HG03442 (cell line): ENCODE results near the gene INO80C.

ENCODE experiments used
- ATAC-seq: cut with Tn5 transposase; IDR thresholded peaks from one replicate; pipeline ENCODE4 v1.9.1; 2021; ENCODE audit warnings: mild to moderate bottlenecking, moderate library complexity; ENCODE audit not compliant: unreplicated experiment

Gene INO80C

GRCh38 chr18:35497370-35498197 lies at the start of gene INO80C:
INO80C (minus strand) TSS chr18:35497960; CDS start chr18:35497874, 86 bp downstream.
- ATAC-seq = peak; percentile 88

GRCh38 chr18:35547008-35547605 lies 49.3 kb upstream of the INO80C start:
- no peak for ATAC-seq

GRCh38 chr18:35542356-35542755 lies 44.6 kb upstream of the INO80C start:
- ATAC-seq = no peak

GRCh38 chr18:35535297-35535696 lies 37.5 kb upstream of the INO80C start:
- no peak for ATAC-seq

GRCh38 chr18:35533916-35534405 lies 36.2 kb upstream of the INO80C start:
- no peak for ATAC-seq

GRCh38 chr18:35528749-35529274 lies 31.1 kb upstream of the INO80C start:
- no peak for ATAC-seq

- no peak for ATAC-seq
Observed at GRCh38 chr18:35526495-35527059, 28.8 kb upstream of the INO80C start.

GRCh38 chr18:35525795-35526494 lies 28.2 kb upstream of the INO80C start:
- ATAC-seq = no peak

- ATAC-seq = no peak
Observed at GRCh38 chr18:35524226-35524625, 26.5 kb upstream of the INO80C start.

GRCh38 chr18:35522130-35522959 lies 24.6 kb upstream of the INO80C start:
- no peak for ATAC-seq

- ATAC-seq = no peak
Observed at GRCh38 chr18:35521133-35521532, 23.4 kb upstream of the INO80C start.

- ATAC-seq = no peak
Observed at GRCh38 chr18:35519148-35519899, 21.6 kb upstream of the INO80C start.

- no peak for ATAC-seq
Observed at GRCh38 chr18:35517715-35518114, 20.0 kb upstream of the INO80C start.

- no peak for ATAC-seq
Observed at GRCh38 chr18:35516789-35517188, 19.0 kb upstream of the INO80C start.

- no peak for ATAC-seq
Observed at GRCh38 chr18:35516351-35516750, 18.6 kb upstream of the INO80C start.

GRCh38 chr18:35515460-35516130 lies 17.8 kb upstream of the INO80C start:
- ATAC-seq = no peak

- no peak for ATAC-seq
Observed at GRCh38 chr18:35514752-35515459, 17.1 kb upstream of the INO80C start.

- no peak for ATAC-seq
Observed at GRCh38 chr18:35514283-35514682, 16.5 kb upstream of the INO80C start.
